Osteocyte (in vitro differentiated cells): Measurements from ENCODE around the gene RBM20. TPM values are rescaled to one million over a fixed set of nuclear protein-coding genes. Genes with fewer than 3 reads are reported as not detected.

Source experiments
- DNase-seq: peaks from one replicate; pipeline ENCODE4 v3.0.0; 2021; ENCODE audit warnings: mixed read lengths; ENCODE audit not compliant: unreplicated experiment; ENCODE audit errors: extremely low spot score
- H3K27ac Mint-ChIP-seq: one replicate; pipeline ENCODE4 v1.8.0; 2021; ENCODE audit warnings: mild to moderate bottlenecking, mixed read lengths; ENCODE audit not compliant: unreplicated experiment
- H3K27me3 Mint-ChIP-seq: one replicate; pipeline ENCODE4 v1.8.0; 2021; ENCODE audit warnings: mixed read lengths; ENCODE audit not compliant: unreplicated experiment
- H3K36me3 Mint-ChIP-seq: one replicate; pipeline ENCODE4 v1.8.0; 2021; ENCODE audit warnings: mixed read lengths; ENCODE audit not compliant: unreplicated experiment
- H3K4me1 Mint-ChIP-seq: one replicate; pipeline ENCODE4 v1.8.0; 2021; ENCODE audit warnings: mixed read lengths; ENCODE audit not compliant: unreplicated experiment
- H3K4me3 Mint-ChIP-seq: one replicate; pipeline ENCODE4 v1.8.0; 2021; ENCODE audit warnings: mild to moderate bottlenecking, moderate library complexity, mixed read lengths; ENCODE audit not compliant: unreplicated experiment
- H3K9me3 Mint-ChIP-seq: one replicate; pipeline ENCODE4 v1.8.0; 2021; ENCODE audit warnings: mixed read lengths; ENCODE audit not compliant: unreplicated experiment
- total RNA-seq: library from RNA; stranded (reverse); gene quantifications from 2 replicates; pipeline ENCODE4 v1.2.1, GENCODE V29; 2021
- TF ChIP-seq, protein P1 (sequence below): fragments of 200-600 bp; sonication (generic); IDR thresholded peaks from 2 replicates; pipeline ENCODE4 v1.5.0; 2021; ENCODE audit warnings: antibody characterized with exemption, mild to moderate bottlenecking, moderate library complexity

RBM20 gene
- total RNA-seq, 1 donor from 2014 or later = 1.6 TPM

DNA sequence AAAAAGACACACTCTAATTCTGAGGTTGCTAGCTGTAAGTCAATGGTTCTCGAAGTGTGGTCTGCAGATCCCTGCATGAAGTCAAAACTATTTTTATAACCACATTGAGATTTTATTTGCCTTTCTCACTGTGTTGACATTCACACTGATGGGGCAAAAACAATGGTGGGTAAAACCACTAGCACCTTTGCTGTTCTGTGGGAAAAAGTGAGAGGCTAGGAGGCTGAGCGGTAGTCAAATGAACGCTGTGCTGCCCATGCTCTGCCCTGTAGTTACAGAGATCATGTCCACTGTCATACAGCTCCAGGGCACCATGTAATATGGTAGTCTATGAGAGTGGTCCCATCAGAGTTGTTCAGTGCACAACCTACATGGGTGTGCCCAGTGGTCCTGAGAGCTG is 206.0 kb downstream of the RBM20 start:
- TF ChIP-seq, protein P1, sequence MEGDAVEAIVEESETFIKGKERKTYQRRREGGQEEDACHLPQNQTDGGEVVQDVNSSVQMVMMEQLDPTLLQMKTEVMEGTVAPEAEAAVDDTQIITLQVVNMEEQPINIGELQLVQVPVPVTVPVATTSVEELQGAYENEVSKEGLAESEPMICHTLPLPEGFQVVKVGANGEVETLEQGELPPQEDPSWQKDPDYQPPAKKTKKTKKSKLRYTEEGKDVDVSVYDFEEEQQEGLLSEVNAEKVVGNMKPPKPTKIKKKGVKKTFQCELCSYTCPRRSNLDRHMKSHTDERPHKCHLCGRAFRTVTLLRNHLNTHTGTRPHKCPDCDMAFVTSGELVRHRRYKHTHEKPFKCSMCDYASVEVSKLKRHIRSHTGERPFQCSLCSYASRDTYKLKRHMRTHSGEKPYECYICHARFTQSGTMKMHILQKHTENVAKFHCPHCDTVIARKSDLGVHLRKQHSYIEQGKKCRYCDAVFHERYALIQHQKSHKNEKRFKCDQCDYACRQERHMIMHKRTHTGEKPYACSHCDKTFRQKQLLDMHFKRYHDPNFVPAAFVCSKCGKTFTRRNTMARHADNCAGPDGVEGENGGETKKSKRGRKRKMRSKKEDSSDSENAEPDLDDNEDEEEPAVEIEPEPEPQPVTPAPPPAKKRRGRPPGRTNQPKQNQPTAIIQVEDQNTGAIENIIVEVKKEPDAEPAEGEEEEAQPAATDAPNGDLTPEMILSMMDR = no peak
- Mint-ChIP-seq H3K27me3 (peaks cover 6% of the 10 kb centered on the region), H3K27ac (no peak overlapping the region), H3K4me1 (peaks cover 33% of the 10 kb centered on the region), H3K9me3 (no peaks in the 10 kb centered on the region), H3K4me3 (no peak overlapping the region), H3K36me3 (no peaks in the 10 kb centered on the region)
- no peak for DNase-seq

GRCh38 chr10:110851020-110851612 is 207.0 kb downstream of the RBM20 start:
- TF ChIP-seq, protein P1 = no peak
- Mint-ChIP-seq H3K36me3 (no peaks in the 10 kb centered on the region), H3K27ac (peak overlapping the region; percentile 74), H3K27me3 (peaks cover 6% of the 10 kb centered on the region), H3K9me3 (no peaks in the 10 kb centered on the region), H3K4me1 (peaks cover 32% of the 10 kb centered on the region), H3K4me3 (peak overlapping the region; percentile 12)
- DNase-seq = no peak

DNA sequence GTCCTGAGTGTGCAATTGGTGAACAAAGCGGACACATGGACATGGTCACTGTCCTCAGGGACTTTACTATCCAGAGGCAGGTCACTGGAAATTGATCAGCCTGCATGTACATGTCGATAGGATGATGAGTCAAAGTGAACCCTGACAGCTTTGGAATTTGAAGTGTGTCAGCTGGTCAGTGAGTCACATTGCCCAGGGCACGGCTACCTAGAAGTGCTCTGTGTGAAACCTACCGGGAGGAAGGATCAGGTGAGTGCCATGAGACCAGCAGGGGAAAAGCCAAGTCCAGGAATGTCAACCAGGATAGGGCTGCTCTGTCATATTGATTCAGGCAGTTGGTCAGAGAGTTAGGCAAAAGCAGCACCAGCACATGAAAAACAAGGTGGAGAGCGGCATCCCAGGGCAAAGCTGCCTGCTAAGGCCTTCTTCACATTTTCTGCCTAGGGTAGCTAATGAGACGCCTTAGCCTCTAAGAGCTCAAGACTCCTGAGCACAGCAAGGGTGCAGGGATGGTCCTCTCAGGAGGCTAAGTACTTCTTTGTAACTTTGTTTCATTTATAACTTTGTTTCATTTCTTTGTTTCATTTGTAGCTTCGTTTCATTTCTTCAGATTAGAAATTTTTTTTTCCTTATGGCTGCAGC is 208.2 kb downstream of the RBM20 start:
- Mint-ChIP-seq H3K9me3 (no peaks in the 10 kb centered on the region), H3K4me3 (no peak overlapping the region), H3K27ac (no peak overlapping the region), H3K4me1 (peaks cover 26% of the 10 kb centered on the region), H3K36me3 (no peaks in the 10 kb centered on the region), H3K27me3 (peaks cover 4% of the 10 kb centered on the region)
- no peak for DNase-seq
- TF ChIP-seq, protein P1 = no peak

- Mint-ChIP-seq H3K36me3 (no peaks in the 10 kb centered on the region), H3K9me3 (no peaks in the 10 kb centered on the region), H3K4me3 (no peak overlapping the region), H3K27ac (no peak overlapping the region), H3K4me1 (peaks cover 25% of the 10 kb centered on the region), H3K27me3 (peaks cover 4% of the 10 kb centered on the region)
- no peak for DNase-seq
- TF ChIP-seq, protein P1 = no peak
Observed at GRCh38 chr10:110852947-110853346, 208.8 kb downstream of the RBM20 start.

- no peaks in the 10 kb centered on the region for H3K9me3 Mint-ChIP-seq
- no peak overlapping the region for H3K4me3 Mint-ChIP-seq
- TF ChIP-seq, protein P1 = no peak
- peaks cover 27% of the 10 kb centered on the region for H3K4me1 Mint-ChIP-seq
- DNase-seq = no peak
- no peak overlapping the region for H3K27ac Mint-ChIP-seq
- H3K27me3 Mint-ChIP-seq = peaks cover 4% of the 10 kb centered on the region
- H3K36me3 Mint-ChIP-seq = no peaks in the 10 kb centered on the region
Observed at GRCh38 chr10:110853921-110854605, 209.9 kb downstream of the RBM20 start.
